Keratinocyte (primary cell): ENCODE data around the gene SLC29A1. TPM values are rescaled to one million over a fixed set of nuclear protein-coding genes. Genes with fewer than 3 reads are reported as not detected.

Experiments used
- DNase-seq: peaks from one replicate; pipeline ENCODE4 v3.0.0-alpha.2; 2011; ENCODE audit warnings: low read depth, missing footprints, low spot score
- FAIRE-seq: peaks from 2 replicates; lab custom pipeline; 2011; peaks lifted over from hg19 to GRCh38; lab: Jason Lieb, UNC
- H2AFZ ChIP-seq: 2 replicates; pipeline ENCODE4 v1.6.0; 2012; ENCODE audit warnings: low read length, control low read depth, inconsistent platforms; ENCODE audit not compliant: control insufficient read depth
- H3K27ac ChIP-seq: 2 replicates; pipeline ENCODE4 v1.5.1; 2011; ENCODE audit warnings: low read length; ENCODE audit not compliant: control insufficient read depth, insufficient read depth
- H3K27me3 ChIP-seq: 3 replicates; pipeline ENCODE4 v1.6.0; 2011; ENCODE audit warnings: low read length; ENCODE audit not compliant: control insufficient read depth, insufficient read depth; ENCODE audit errors: extremely low read depth
- H3K36me3 ChIP-seq, 2 experiments: 2 replicates in 1 of 2; 3 replicates in 1 of 2; pipeline ENCODE4 v1.5.1; 2011; ENCODE audit warnings: low read length in 2 of 2, mild to moderate bottlenecking in 1 of 2; ENCODE audit not compliant: control insufficient read depth in 2 of 2, insufficient read depth in 2 of 2; ENCODE audit errors: extremely low read depth in 1 of 2
- H3K4me1 ChIP-seq: 3 replicates; pipeline ENCODE4 v1.5.1; 2011; ENCODE audit warnings: low read length; ENCODE audit not compliant: control insufficient read depth, insufficient read depth; ENCODE audit errors: extremely low read depth
- H3K4me2 ChIP-seq: 3 replicates; pipeline ENCODE4 v1.6.0; 2011; ENCODE audit warnings: low read depth, low read length; ENCODE audit not compliant: control insufficient read depth, insufficient read depth; ENCODE audit errors: extremely low read depth
- H3K4me3 ChIP-seq, 3 experiments: fragments of 200-600 bp in 1 of 3; sonication (generic) in 1 of 3; 2 replicates in 2 of 3; 3 replicates in 1 of 3; pipeline ENCODE4 v1.5.1; 2011 to 2016; ENCODE audit warnings: low read length in 3 of 3, mild to moderate bottlenecking in 3 of 3, control low read depth in 2 of 3, inconsistent platforms in 1 of 3, low read depth in 1 of 3, mixed read lengths in 1 of 3, mixed run types in 1 of 3, moderate library complexity in 1 of 3; ENCODE audit not compliant: control insufficient read depth in 2 of 3, insufficient read depth in 2 of 3; ENCODE audit errors: extremely low read depth in 1 of 3
- H3K79me2 ChIP-seq: 2 replicates; pipeline ENCODE4 v1.6.0; 2012; ENCODE audit warnings: low read length; ENCODE audit not compliant: control insufficient read depth, insufficient read depth
- H3K9ac ChIP-seq: 3 replicates; pipeline ENCODE4 v1.6.0; 2011; ENCODE audit warnings: low read length; ENCODE audit not compliant: control insufficient read depth, insufficient read depth; ENCODE audit errors: extremely low read depth
- H3K9me1 ChIP-seq: 3 replicates; pipeline ENCODE4 v1.6.0; 2011; ENCODE audit warnings: low read length; ENCODE audit not compliant: control insufficient read depth, insufficient read depth; ENCODE audit errors: extremely low read depth
- H3K9me3 ChIP-seq: 2 replicates; pipeline ENCODE4 v1.5.1; 2012; ENCODE audit warnings: low read depth, low read length; ENCODE audit not compliant: control insufficient read depth
- H4K20me1 ChIP-seq: 3 replicates; pipeline ENCODE4 v1.6.0; 2011; ENCODE audit warnings: low read length; ENCODE audit not compliant: control insufficient read depth, insufficient read depth; ENCODE audit errors: extremely low read depth
- EZH2 ChIP-seq: IDR thresholded peaks from one replicate; pipeline ENCODE4 v1.6.1; 2012; ENCODE audit warnings: inconsistent platforms, mild to moderate bottlenecking, low read length, moderate library complexity
- dilution Hi-C: fragments of 300-500 bp; cut with MboI; formaldehyde crosslinking; loops from one replicate; pipeline ENCODE4 v1.7.0; 2020; ENCODE audit warnings: low sequenced_read_pairs; ENCODE audit not compliant: extremely low pct_ligation_motif_present
- polyA plus RNA-seq, 5 experiments: library from polyadenylated mRNA; depleted of rRNA in 3 of 5; stranded (reverse) in 3 of 5; stranded (forward) in 1 of 5; unstranded in 1 of 5; fragments of >200 nt; gene quantifications; 1 replicate in 1 of 5; 2 replicates in 3 of 5; 3 replicates in 1 of 5; pipeline versions ENCODE4 v1.2.1 to v1.2.3, GENCODE V29; 2011 to 2012; ENCODE audit warnings: missing spikeins in 2 of 5, low read depth in 1 of 5, low replicate concordance in 1 of 5
- TF ChIP-seq, protein P1 (sequence below), 3 experiments: IDR thresholded peaks in 1 of 3; conservative IDR thresholded peaks in 1 of 3; optimal IDR thresholded peaks in 1 of 3; 2 replicates in 2 of 3; 3 replicates in 1 of 3; pipeline versions ENCODE3 to v1.5.1; 2011; ENCODE audit warnings: low read length in 3 of 3, mild to moderate bottlenecking in 3 of 3, moderate library complexity in 2 of 3, control low read depth in 1 of 3, inconsistent platforms in 1 of 3; ENCODE audit not compliant: insufficient read depth in 2 of 3; ENCODE audit errors: extremely low read depth in 1 of 3

Gene SLC29A1
- polyA plus RNA-seq, 1 donor (not counting 4 experiments of a cell fraction or from before 2014, with no cell fraction given), result 51.0 TPM

DNA sequence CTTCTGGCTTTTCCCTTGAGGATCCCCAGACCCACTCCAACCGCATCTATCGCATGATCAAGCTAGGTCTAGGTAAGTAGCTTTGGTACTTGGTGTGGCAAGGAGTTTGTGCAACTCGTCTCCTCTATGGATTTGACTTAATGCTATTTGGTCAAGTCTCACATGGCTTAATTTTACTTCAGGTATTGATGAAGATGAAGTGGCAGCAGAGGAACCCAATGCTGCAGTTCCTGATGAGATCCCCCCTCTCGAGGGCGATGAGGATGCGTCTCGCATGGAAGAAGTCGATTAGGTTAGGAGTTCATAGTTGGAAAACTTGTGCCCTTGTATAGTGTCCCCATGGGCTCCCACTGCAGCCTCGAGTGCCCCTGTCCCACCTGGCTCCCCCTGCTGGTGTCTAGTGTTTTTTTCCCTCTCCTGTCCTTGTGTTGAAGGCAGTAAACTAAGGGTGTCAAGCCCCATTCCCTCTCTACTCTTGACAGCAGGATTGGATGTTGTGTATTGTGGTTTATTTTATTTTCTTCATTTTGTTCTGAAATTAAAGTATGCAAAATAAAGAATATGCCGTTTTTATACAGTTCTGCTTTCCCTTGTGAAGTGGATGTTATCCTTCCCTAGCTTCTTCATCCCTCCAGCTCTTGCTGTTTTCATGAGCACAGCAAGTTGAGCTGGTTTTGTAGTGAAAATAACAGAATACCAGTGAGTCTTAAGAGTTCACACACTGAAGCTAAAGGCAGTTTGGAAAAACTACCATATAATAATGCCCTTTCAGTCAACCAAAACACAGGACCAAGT is 30.1 kb downstream of the SLC29A1 start:
- no peak overlapping the region for H3K9ac ChIP-seq
- H3K79me2 ChIP-seq, result peaks cover 61% of the 10 kb centered on the region
- no peak overlapping the region for H2AFZ ChIP-seq
- dilution Hi-C loops, result no loop called here
- H4K20me1 ChIP-seq, result peaks cover 72% of the 10 kb centered on the region
- TF ChIP-seq, protein P1, sequence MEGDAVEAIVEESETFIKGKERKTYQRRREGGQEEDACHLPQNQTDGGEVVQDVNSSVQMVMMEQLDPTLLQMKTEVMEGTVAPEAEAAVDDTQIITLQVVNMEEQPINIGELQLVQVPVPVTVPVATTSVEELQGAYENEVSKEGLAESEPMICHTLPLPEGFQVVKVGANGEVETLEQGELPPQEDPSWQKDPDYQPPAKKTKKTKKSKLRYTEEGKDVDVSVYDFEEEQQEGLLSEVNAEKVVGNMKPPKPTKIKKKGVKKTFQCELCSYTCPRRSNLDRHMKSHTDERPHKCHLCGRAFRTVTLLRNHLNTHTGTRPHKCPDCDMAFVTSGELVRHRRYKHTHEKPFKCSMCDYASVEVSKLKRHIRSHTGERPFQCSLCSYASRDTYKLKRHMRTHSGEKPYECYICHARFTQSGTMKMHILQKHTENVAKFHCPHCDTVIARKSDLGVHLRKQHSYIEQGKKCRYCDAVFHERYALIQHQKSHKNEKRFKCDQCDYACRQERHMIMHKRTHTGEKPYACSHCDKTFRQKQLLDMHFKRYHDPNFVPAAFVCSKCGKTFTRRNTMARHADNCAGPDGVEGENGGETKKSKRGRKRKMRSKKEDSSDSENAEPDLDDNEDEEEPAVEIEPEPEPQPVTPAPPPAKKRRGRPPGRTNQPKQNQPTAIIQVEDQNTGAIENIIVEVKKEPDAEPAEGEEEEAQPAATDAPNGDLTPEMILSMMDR (optimal IDR thresholded peaks at IDR 0.05 in 1 of 3, IDR thresholded peaks at IDR 0.05 in 1 of 3, conservative IDR thresholded peaks at IDR 0.05 in 1 of 3; ENCODE audit: extremely low read depth in 1 of 3, insufficient read depth in 2 of 3, low read length in 3 of 3), result peak; percentile 49 to 64 (median 54)
- no peak for TF ChIP-seq EZH2
- peaks cover 31% of the 10 kb centered on the region for H3K4me1 ChIP-seq
- no peak overlapping the region for H3K4me3 ChIP-seq
- H3K36me3 ChIP-seq, result peaks cover 50 to 73% of the 10 kb centered on the region in 2 experiments
- H3K27me3 ChIP-seq, result no peaks in the 10 kb centered on the region
- no peak for DNase-seq
- H3K4me2 ChIP-seq, result no peak overlapping the region
- H3K9me3 ChIP-seq, result no peaks in the 10 kb centered on the region
- FAIRE-seq, result peak; percentile 13
- no peak overlapping the region for H3K27ac ChIP-seq
- peaks cover 6% of the 10 kb centered on the region for H3K9me1 ChIP-seq

DNA sequence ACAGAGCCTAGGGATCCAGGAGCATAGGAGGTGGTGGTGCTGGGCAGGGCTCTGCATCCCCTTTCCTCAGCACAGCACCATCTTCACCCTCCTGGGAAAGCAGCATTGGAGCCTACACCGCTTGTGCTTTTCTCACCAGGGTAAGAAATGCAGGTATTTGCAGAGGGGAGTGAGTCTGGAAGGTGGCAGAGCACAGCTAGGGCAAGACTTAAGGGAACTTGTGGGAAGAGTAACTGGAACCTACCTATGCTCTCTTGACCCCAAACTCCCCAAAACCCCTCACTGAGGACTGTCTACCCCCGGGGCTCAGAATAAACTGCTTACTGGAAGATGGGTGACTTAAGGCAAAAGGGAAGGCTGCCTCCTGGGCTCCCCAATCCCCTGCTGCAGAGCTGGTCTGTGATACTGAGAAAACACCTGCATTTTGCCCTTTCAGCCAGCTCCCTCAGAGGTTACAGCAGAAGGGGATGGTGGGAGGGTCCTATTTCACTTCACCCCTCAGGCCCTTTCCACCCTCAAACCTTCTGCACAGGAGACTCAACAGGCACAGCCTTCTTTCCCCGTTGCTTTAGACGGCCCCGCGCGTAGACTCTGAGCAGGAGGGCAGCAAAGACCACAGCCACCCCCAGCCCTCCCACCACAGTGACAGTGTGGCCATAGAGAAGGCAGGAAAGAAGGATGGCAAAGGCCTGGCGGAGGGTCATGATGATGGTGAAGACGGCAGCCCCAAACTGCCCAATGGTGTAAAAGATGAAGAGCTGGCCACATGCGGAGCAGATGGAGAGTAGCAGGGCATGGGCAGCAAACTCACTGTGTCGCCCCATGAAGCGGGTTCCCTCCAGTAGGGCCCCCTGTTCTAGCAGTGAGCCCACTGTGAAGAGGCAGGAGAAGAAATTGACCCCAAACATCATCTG is 31.1 kb downstream of the SLC29A1 start:
- Histone ChIP-seq H3K36me3 (peaks cover 46 to 66% of the 10 kb centered on the region in 2 experiments), H4K20me1 (peaks cover 63% of the 10 kb centered on the region), H3K4me1 (peaks cover 23% of the 10 kb centered on the region), H2AFZ (no peak overlapping the region), H3K9me3 (no peaks in the 10 kb centered on the region), H3K79me2 (peaks cover 52% of the 10 kb centered on the region), H3K9ac (no peak overlapping the region), H3K4me2 (no peak overlapping the region), H3K4me3 (no peak overlapping the region), H3K9me1 (peaks cover 2% of the 10 kb centered on the region), H3K27ac (no peak overlapping the region), H3K27me3 (no peaks in the 10 kb centered on the region)
- dilution Hi-C loops, result no loop called here
- no peak for FAIRE-seq
- no peak for TF ChIP-seq EZH2
- TF ChIP-seq, protein P1 (optimal IDR thresholded peaks at IDR 0.05 in 1 of 3, IDR thresholded peaks at IDR 0.05 in 1 of 3, conservative IDR thresholded peaks at IDR 0.05 in 1 of 3; ENCODE audit: extremely low read depth in 1 of 3, insufficient read depth in 2 of 3, low read length in 3 of 3), result no peak
- no peak for DNase-seq
